PC-3 (cell line): ENCODE results near the gene CRB2. TPM values are rescaled to one million over a fixed set of nuclear protein-coding genes. Genes with fewer than 3 reads are reported as not detected.

Experiments
- ATAC-seq: fragments of 200-7000 bp; cut with Tn5 transposase; 2 replicates; pipeline ENCODE4 v1.9.1; 2020; ENCODE audit warnings: mild to moderate bottlenecking, moderate library complexity
- BruUV-seq: library from RNA; stranded (reverse); fragments of 400-500 nt; replicated peaks from 2 replicates; lab custom pipeline; 2021; lab: Mats Ljungman, UMichigan
- CTCF ChIA-PET: fragments of 300-600 bp; sonication (Branson Sonifier 250); formaldehyde crosslinking; loops from one replicate; lab custom pipeline; 2022; ENCODE audit warnings: antibody characterized with exemption; lab: Charles Lee
- POLR2A ChIA-PET: fragments of 300-600 bp; sonication (Branson Sonifier 250); formaldehyde crosslinking; loops from one replicate; lab custom pipeline; 2022; ENCODE audit warnings: antibody characterized with exemption; ENCODE audit not compliant: unreplicated experiment; lab: Charles Lee
- DNase-seq: peaks from one replicate; pipeline ENCODE4 v3.0.0-alpha.2; 2015
- H2AFZ ChIP-seq: fragments of 300-600 bp; sonication (generic); 2 replicates; pipeline ENCODE4 v1.6.0; 2016; ENCODE audit warnings: antibody characterized with exemption, low read length
- H3F3A ChIP-seq: fragments of 300-600 bp; sonication (generic); one replicate; pipeline ENCODE4 v1.6.0; 2017; ENCODE audit warnings: antibody characterized with exemption, low read length, control low read depth, mild to moderate bottlenecking; ENCODE audit not compliant: unreplicated experiment
- H3K27ac ChIP-seq: fragments of 300-600 bp; sonication (generic); 2 replicates; pipeline ENCODE4 v1.5.1; 2016; ENCODE audit warnings: mild to moderate bottlenecking, low read length
- H3K27me3 ChIP-seq: fragments of 300-600 bp; sonication (generic); 2 replicates; pipeline ENCODE4 v1.6.1; 2016; ENCODE audit warnings: low read length, mixed read lengths
- H3K36me3 ChIP-seq: fragments of 300-600 bp; sonication (generic); 2 replicates; pipeline ENCODE4 v1.6.1; 2016; ENCODE audit warnings: low read depth, mixed run types, low read length, mixed read lengths
- H3K4me1 ChIP-seq: fragments of 300-600 bp; sonication (generic); 2 replicates; pipeline ENCODE4 v1.5.1; 2016; ENCODE audit warnings: low read length; ENCODE audit not compliant: insufficient read depth
- H3K4me2 ChIP-seq: fragments of 300-600 bp; sonication (generic); 2 replicates; pipeline ENCODE4 v1.6.0; 2016; ENCODE audit warnings: low read length
- H3K4me3 ChIP-seq: fragments of 300-600 bp; sonication (generic); 2 replicates; pipeline ENCODE4 v1.5.1; 2016; ENCODE audit warnings: mild to moderate bottlenecking, low read length, mixed read lengths
- H3K79me2 ChIP-seq: fragments of 300-600 bp; sonication (generic); 2 replicates; pipeline ENCODE4 v1.6.1; 2017; ENCODE audit warnings: low read length, mixed read lengths
- H3K9ac ChIP-seq: fragments of 300-600 bp; sonication (generic); 2 replicates; pipeline ENCODE4 v1.6.0; 2016; ENCODE audit warnings: mild to moderate bottlenecking, low read length
- H3K9me2 ChIP-seq: fragments of 300-600 bp; sonication (generic); replicated peaks from 2 replicates; pipeline ENCODE4 v1.6.1; 2016; ENCODE audit warnings: mixed run types, low read length, mixed read lengths
- H3K9me3 ChIP-seq: fragments of 300-600 bp; sonication (generic); 2 replicates; pipeline ENCODE4 v1.6.1; 2016; ENCODE audit warnings: low read length, mixed read lengths
- H4K20me1 ChIP-seq: fragments of 300-600 bp; sonication (generic); 2 replicates; pipeline ENCODE4 v1.6.1; 2016; ENCODE audit warnings: low read length, mixed read lengths
- EZH2 ChIP-seq: fragments of 300-600 bp; sonication (generic); IDR thresholded peaks from one replicate; pipeline ENCODE4 v1.6.1; 2017; ENCODE audit warnings: antibody characterized with exemption, mild to moderate bottlenecking, low read length; ENCODE audit not compliant: unreplicated experiment
- EZH2phosphoT487 ChIP-seq: fragments of 300-600 bp; sonication (generic); IDR thresholded peaks from 2 replicates; pipeline ENCODE4 v1.6.1; 2018; ENCODE audit warnings: mild to moderate bottlenecking, antibody characterized with exemption, low read length, borderline replicate concordance
- intact Hi-C: fragments of 100-400 bp; cut with micrococcal nuclease; formaldehyde crosslinking; loops from 2 replicates; pipeline ENCODE4 v1.9.0; 2023
- total RNA-seq: library from RNA; depleted of rRNA; stranded (reverse); fragments of >200 nt; gene quantifications from 2 replicates; pipeline ENCODE4 v1.2.3, GENCODE V29; 2014
- TF ChIP-seq, protein P1 (sequence below): fragments of 300-600 bp; sonication (generic); conservative IDR thresholded peaks from 2 replicates; pipeline ENCODE4 v1.5.1; 2017; ENCODE audit warnings: antibody characterized with exemption, low read depth, mild to moderate bottlenecking, low read length

Gene CRB2
- total RNA-seq, 1 experiment from 2014 or later, result not detected

- BruUV-seq, result no TSS peak
- no peak overlapping the region for H3K27ac ChIP-seq
- H3K4me1 ChIP-seq, result no peaks in the 10 kb centered on the region
- ATAC-seq (no peak), DNase-seq (no peak)
- no peaks in the 10 kb centered on the region for H3K36me3 ChIP-seq
- ChIA-PET POLR2A (no interaction called here), CTCF (no interaction called here)
- H2AFZ ChIP-seq, result no peak overlapping the region
- no peaks in the 10 kb centered on the region for H3F3A ChIP-seq
- H3K4me2 ChIP-seq, result no peak overlapping the region
- no peaks in the 10 kb centered on the region for H3K9me2 ChIP-seq
- no peaks in the 10 kb centered on the region for H3K9me3 ChIP-seq
- H4K20me1 ChIP-seq, result no peaks in the 10 kb centered on the region
- TF ChIP-seq, protein P1, sequence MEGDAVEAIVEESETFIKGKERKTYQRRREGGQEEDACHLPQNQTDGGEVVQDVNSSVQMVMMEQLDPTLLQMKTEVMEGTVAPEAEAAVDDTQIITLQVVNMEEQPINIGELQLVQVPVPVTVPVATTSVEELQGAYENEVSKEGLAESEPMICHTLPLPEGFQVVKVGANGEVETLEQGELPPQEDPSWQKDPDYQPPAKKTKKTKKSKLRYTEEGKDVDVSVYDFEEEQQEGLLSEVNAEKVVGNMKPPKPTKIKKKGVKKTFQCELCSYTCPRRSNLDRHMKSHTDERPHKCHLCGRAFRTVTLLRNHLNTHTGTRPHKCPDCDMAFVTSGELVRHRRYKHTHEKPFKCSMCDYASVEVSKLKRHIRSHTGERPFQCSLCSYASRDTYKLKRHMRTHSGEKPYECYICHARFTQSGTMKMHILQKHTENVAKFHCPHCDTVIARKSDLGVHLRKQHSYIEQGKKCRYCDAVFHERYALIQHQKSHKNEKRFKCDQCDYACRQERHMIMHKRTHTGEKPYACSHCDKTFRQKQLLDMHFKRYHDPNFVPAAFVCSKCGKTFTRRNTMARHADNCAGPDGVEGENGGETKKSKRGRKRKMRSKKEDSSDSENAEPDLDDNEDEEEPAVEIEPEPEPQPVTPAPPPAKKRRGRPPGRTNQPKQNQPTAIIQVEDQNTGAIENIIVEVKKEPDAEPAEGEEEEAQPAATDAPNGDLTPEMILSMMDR, result no peak
- no peak for TF ChIP-seq EZH2phosphoT487
- no peak for TF ChIP-seq EZH2
- no peaks in the 10 kb centered on the region for H3K27me3 ChIP-seq
- no peak overlapping the region for H3K4me3 ChIP-seq
- H3K79me2 ChIP-seq, result no peaks in the 10 kb centered on the region
- no peak overlapping the region for H3K9ac ChIP-seq
- intact Hi-C loops, result no loop called here
These were observed 33.7 kb downstream of the CRB2 start for GRCh38 chr9:123389698-123390097.

GRCh38 chr9:123390337-123391135 lies 34.5 kb downstream of the CRB2 start:
- DNase-seq (no peak), ATAC-seq (no peak)
- no peaks in the 10 kb centered on the region for H3K9me3 ChIP-seq
- H3K36me3 ChIP-seq, result no peaks in the 10 kb centered on the region
- no peak overlapping the region for H3K27ac ChIP-seq
- intact Hi-C loops, result no loop called here
- ChIA-PET POLR2A (no interaction called here), CTCF (no interaction called here)
- no peak overlapping the region for H3K4me3 ChIP-seq
- no peak overlapping the region for H3K9ac ChIP-seq
- no peaks in the 10 kb centered on the region for H3K9me2 ChIP-seq
- no peaks in the 10 kb centered on the region for H4K20me1 ChIP-seq
- H2AFZ ChIP-seq, result no peak overlapping the region
- H3F3A ChIP-seq, result no peaks in the 10 kb centered on the region
- no peaks in the 10 kb centered on the region for H3K79me2 ChIP-seq
- H3K4me2 ChIP-seq, result no peak overlapping the region
- TF ChIP-seq, protein P1, result no peak
- no peak for TF ChIP-seq EZH2
- TF ChIP-seq EZH2phosphoT487, result no peak
- BruUV-seq, result no TSS peak
- no peaks in the 10 kb centered on the region for H3K27me3 ChIP-seq
- H3K4me1 ChIP-seq, result no peaks in the 10 kb centered on the region

GRCh38 chr9:123391233-123391632 lies 35.2 kb downstream of the CRB2 start:
- H4K20me1 ChIP-seq, result no peaks in the 10 kb centered on the region
- H3K27me3 ChIP-seq, result no peaks in the 10 kb centered on the region
- TF ChIP-seq EZH2, result no peak
- no peak for TF ChIP-seq EZH2phosphoT487
- TF ChIP-seq, protein P1, result no peak
- no TSS peak for BruUV-seq
- no peak overlapping the region for H3K4me2 ChIP-seq
- H3K4me1 ChIP-seq, result no peaks in the 10 kb centered on the region
- H3K27ac ChIP-seq, result no peak overlapping the region
- ATAC-seq (no peak), DNase-seq (no peak)
- POLR2A ChIA-PET, result no interaction called here
- no peaks in the 10 kb centered on the region for H3F3A ChIP-seq
- no peaks in the 10 kb centered on the region for H3K36me3 ChIP-seq
- CTCF ChIA-PET, result no interaction called here
- H3K79me2 ChIP-seq, result no peaks in the 10 kb centered on the region
- no peak overlapping the region for H3K4me3 ChIP-seq
- no peak overlapping the region for H2AFZ ChIP-seq
- no peaks in the 10 kb centered on the region for H3K9me3 ChIP-seq
- intact Hi-C loops, result no loop called here
- no peak overlapping the region for H3K9ac ChIP-seq
- no peaks in the 10 kb centered on the region for H3K9me2 ChIP-seq
